Astrocyte of the cerebellum (primary cell): ENCODE data around the gene RPLP2.

Experiments
- DNase-seq: peaks from one replicate; pipeline ENCODE4 v3.0.0-alpha.2; 2011; ENCODE audit warnings: low read depth
- H3K4me3 ChIP-seq: 2 replicates; pipeline ENCODE4 v1.5.1; 2011; ENCODE audit warnings: mild to moderate bottlenecking, low read depth, low read length, moderate library complexity
- CTCF ChIP-seq: IDR thresholded peaks from 2 replicates; pipeline ENCODE4 v1.5.1; 2012; ENCODE audit warnings: low read length, low read depth, moderate library complexity, mild to moderate bottlenecking; ENCODE audit errors: missing control alignments
- in situ Hi-C: cut with HindIII; loops from 2 replicates; pipeline ENCODE4 v1.10.0; 2017; ENCODE audit warnings: low sequenced_read_pairs

The RPLP2 gene

GRCh38 chr11:804599-804964 lies 5.2 kb upstream of the RPLP2 start:
- peak overlapping the region; percentile 51 for H3K4me3 ChIP-seq
- DNase-seq = no peak
- no peak for TF ChIP-seq CTCF

GRCh38 chr11:808427-809286 lies 1.1 kb upstream of the RPLP2 start:
- TF ChIP-seq CTCF = no peak
- H3K4me3 ChIP-seq = peak overlapping the region; percentile 93
- no peak for DNase-seq
- in situ Hi-C loops = no loop called here

More at GRCh38 chr11:804599-804964, 5.2 kb upstream of the RPLP2 start:
- in situ Hi-C loops = no loop called here

- in situ Hi-C loops = no loop called here
- peak overlapping the region; percentile 93 for H3K4me3 ChIP-seq
- no peak for DNase-seq
These were observed 337 bp downstream of the RPLP2 start for GRCh38 chr11:810040-810567.

GRCh38 chr11:811446-812245 lies 1.9 kb downstream of the RPLP2 start:
- no peak for DNase-seq
- in situ Hi-C loops = no loop called here
- TF ChIP-seq CTCF = no peak
- H3K4me3 ChIP-seq = no peak overlapping the region

More at GRCh38 chr11:810040-810567, 337 bp downstream of the RPLP2 start:
- no peak for TF ChIP-seq CTCF

- in situ Hi-C loops = no loop called here
- H3K4me3 ChIP-seq = no peak overlapping the region
These were observed 2.6 kb downstream of the RPLP2 start for GRCh38 chr11:812390-812789.

More at GRCh38 chr11:812390-812789, 2.6 kb downstream of the RPLP2 start:
- DNase-seq = no peak
- TF ChIP-seq CTCF = no peak
